BLaER1 treated with 17β-estradiol and CSF1 and Interleukin-3, amounts not matched to agents 10 nM and 100 nM (cell line): ENCODE measurements around the gene SDF4.

Experiments used
- H3K27ac ChIP-seq, 11 experiments: shearing (Covaris generic); formaldehyde crosslinking; 2 replicates each; pipeline ENCODE4 v1.8.1; 2022
- H3K27me3 ChIP-seq, 11 experiments: shearing (Covaris generic); formaldehyde crosslinking; 2 replicates each; pipeline ENCODE4 v1.8.1; 2022
- H3K36me3 ChIP-seq, 11 experiments: shearing (Covaris generic); formaldehyde crosslinking; 2 replicates each; pipeline ENCODE4 v1.8.1; 2022
- H3K4me1 ChIP-seq, 10 experiments: shearing (Covaris generic); formaldehyde crosslinking; 2 replicates each; pipeline ENCODE4 v1.8.1; 2022
- H3K4me2 ChIP-seq, 11 experiments: shearing (Covaris generic); formaldehyde crosslinking; 2 replicates each; pipeline ENCODE4 v1.8.1; 2022
- H3K4me3 ChIP-seq, 10 experiments: shearing (Covaris generic); formaldehyde crosslinking; 2 replicates each; pipeline ENCODE4 v1.8.1; 2022
- H3K9ac ChIP-seq, 11 experiments: shearing (Covaris generic); formaldehyde crosslinking; 2 replicates each; pipeline ENCODE4 v1.8.1; 2022
- H3K9me3 ChIP-seq, 11 experiments: shearing (Covaris generic); formaldehyde crosslinking; replicated peaks in 1 of 11; 2 replicates each; pipeline ENCODE4 v1.8.1; 2022
- H4K20me1 ChIP-seq, 11 experiments: shearing (Covaris generic); formaldehyde crosslinking; 2 replicates each; pipeline ENCODE4 v1.8.1; 2022
- Cebpa-rat ChIP-seq, 11 experiments: shearing (Covaris generic); IDR thresholded peaks; 2 replicates each; pipeline ENCODE4 v1.8.1; 2022

Gene SDF4

DNA sequence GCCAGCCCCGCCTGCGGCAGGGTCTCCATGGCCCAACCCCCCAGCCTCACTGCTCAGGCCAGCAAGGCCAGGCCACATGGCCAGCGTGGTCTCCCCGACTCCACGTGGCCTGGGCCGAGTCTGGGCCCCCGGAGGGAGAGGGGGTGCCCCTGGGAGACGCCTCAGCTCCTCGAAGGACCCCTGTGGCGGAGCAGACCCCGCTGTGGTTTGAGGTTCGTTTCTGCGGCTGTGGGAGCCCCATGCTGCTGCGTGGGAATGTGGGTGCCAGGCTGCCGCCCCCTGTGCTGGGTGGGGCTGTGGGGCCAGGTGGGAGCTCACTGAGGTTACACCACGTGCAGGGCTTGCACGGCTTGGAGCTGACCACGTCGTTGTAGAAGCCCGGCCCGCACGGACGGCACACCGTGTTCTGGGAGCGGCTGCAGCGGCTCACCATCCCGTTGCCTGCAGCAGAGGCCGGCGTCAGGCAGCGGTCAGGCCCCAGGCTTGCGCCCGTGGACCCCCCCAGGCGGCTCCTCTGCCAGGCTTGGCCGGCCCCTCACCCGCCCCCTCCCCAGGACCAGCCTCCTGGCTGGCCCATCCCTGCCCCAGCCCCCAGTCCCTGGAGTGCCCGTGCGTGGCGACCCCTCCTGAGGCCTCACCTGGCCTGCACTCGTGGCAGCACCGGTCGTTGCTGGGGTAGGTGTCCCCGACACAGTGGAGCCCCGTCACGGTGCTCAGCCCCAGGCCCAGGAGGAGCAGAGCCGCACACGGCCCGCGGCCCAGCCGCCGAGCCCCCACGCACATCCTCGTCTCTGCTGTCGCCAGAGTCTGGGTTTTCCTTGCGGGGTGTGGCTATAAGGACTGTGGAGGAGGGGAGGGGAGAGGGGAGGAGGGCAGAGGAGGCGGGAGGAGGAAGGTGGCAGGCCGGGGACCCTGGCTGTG, 18.2 kb downstream of the SDF4 start, which contains the start of gene TNFRSF4:
TNFRSF4 (minus strand) TSS at position 809 of the 921 bp plus-strand sequence; CDS start at position 783, 26 bp downstream.
- Histone ChIP-seq H3K4me2 (peak within 1 kb of the TSS; percentile 87 to 98 (median 93)), H3K4me1 (peaks cover 69 to 83% (median 74%) of the 10 kb centered on the region in 10 experiments), H3K9me3 (no peaks in the 10 kb centered on the region), H3K4me3 (peak within 1 kb of the TSS in 7 of 10 experiments; percentile 12 to 57 (median 34); a peak in 9 of 20 replicates), H3K36me3 (peaks cover 25 to 37% (median 31%) of the 10 kb centered on the region in 11 experiments), H3K27ac (peak within 1 kb of the TSS in 2 of 11 experiments; percentile 3 to 25; a peak in 1 of 22 replicates), H4K20me1 (peaks cover 33 to 96% (median 87%) of the 10 kb centered on the region in 11 experiments; a peak in 21 of 22 replicates), H3K27me3 (peaks cover 11 to 45% (median 22%) of the 10 kb centered on the region in 11 experiments; a peak in 19 of 22 replicates), H3K9ac (peak within 1 kb of the TSS in 8 of 11 experiments; percentile 18 to 53 (median 39); a peak in 11 of 22 replicates)
- no peak for TF ChIP-seq Cebpa-rat (IDR thresholded peaks at IDR 0.05)

DNA sequence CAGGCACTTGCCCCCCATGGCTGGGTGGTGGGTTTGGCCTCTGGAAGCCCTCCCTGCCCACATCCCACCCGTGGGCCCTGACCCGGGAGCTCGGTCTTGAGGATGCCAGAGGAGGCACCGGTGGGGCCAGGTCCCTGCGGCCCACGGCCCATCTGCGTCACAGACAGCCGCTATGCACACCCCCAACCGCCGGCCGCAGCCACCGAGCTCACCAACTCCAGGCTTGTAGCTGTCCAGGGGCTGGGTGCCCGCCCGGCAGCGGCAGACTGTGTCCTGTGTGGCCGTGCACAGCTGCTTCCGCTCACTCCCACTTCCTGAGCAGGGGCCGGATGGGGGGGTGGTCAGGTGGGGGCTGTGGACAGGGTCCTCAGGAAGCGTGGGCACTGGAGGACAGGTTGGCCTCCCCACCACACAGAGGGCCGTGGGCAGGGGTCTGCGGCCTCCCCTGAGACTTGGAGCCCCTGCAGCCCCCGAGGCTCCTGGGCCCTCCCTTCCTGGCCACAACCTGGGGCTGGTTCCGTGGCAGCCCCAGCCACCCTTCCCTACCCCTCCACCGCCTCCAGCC, 18.9 kb downstream of the SDF4 start:
- peaks cover 75 to 87% (median 80%) of the 10 kb centered on the region in 10 experiments for H3K4me1 ChIP-seq
- peaks cover 11 to 45% (median 22%) of the 10 kb centered on the region in 11 experiments; a peak in 19 of 22 replicates for H3K27me3 ChIP-seq
- TF ChIP-seq Cebpa-rat (IDR thresholded peaks at IDR 0.05), result no peak
- H3K9ac ChIP-seq, result peak overlapping the region in 8 of 11 experiments; percentile 18 to 53 (median 39); a peak in 11 of 22 replicates
- peak overlapping the region in 7 of 10 experiments; percentile 12 to 57 (median 34); a peak in 9 of 20 replicates for H3K4me3 ChIP-seq
- H3K4me2 ChIP-seq, result peak overlapping the region; percentile 87 to 98 (median 93)
- peaks cover 29 to 93% (median 80%) of the 10 kb centered on the region in 11 experiments; a peak in 21 of 22 replicates for H4K20me1 ChIP-seq
- H3K9me3 ChIP-seq, result no peaks in the 10 kb centered on the region
- H3K36me3 ChIP-seq, result peaks cover 17 to 30% (median 24%) of the 10 kb centered on the region in 11 experiments
- H3K27ac ChIP-seq, result peak overlapping the region in 2 of 11 experiments; percentile 3 to 25; a peak in 1 of 22 replicates

DNA sequence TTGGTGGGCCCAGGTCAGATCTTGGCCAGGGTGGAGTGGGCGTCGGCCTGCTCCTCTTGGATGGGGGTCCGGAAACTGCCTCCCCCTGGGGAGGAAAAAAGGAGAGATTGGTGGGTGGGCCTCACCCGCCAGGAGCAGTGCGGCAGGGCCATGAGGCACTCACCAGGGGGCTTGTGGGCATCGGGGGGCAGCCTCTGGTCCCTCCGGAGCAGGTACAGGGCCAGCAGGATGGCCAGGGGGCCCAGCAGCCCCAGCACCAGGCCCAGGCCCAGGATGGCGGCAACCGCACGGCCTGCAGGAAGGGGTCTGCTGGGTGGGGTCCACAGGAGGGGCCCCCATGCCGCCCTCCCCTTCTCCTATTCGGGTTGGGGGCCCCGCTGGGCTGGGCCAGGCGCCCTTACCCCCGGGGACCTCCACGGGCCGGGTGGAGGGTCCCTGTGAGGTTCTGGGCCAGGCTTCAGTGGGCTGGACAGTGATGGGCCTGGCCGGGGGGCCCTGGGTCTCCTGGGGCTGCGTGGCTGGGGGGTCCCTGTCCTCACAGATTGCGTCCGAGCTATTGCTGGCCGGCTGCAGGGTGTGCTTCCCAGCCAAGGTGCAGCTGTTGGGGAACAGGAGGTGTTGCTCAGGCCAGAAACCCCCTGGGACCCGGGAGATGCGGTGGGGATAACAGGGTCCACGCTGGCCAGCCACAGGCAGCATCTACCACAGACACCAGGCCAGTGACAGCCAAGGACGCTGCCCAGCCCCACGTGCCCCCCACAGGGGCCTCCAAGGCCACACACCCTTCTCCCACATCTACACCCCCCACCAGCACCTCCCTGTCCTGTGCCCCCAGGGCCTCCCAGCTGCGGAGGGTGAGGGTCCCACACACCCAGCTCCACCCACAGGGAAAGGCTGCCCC, 20.0 kb downstream of the SDF4 start:
- peaks cover 19 to 88% (median 70%) of the 10 kb centered on the region in 11 experiments; a peak in 21 of 22 replicates for H4K20me1 ChIP-seq
- H3K27me3 ChIP-seq, result peaks cover 14 to 54% (median 26%) of the 10 kb centered on the region in 11 experiments
- H3K4me2 ChIP-seq, result peak overlapping the region; percentile 80 to 99 (median 97)
- H3K36me3 ChIP-seq, result peaks cover 7 to 19% (median 13%) of the 10 kb centered on the region in 11 experiments; a peak in 20 of 22 replicates
- H3K27ac ChIP-seq, result peak overlapping the region in 1 of 11 experiments; percentile 35; a peak in 2 of 22 replicates
- no peaks in the 10 kb centered on the region; a peak in 1 of 22 replicates for H3K9me3 ChIP-seq
- TF ChIP-seq Cebpa-rat (IDR thresholded peaks at IDR 0.05), result no peak
- H3K9ac ChIP-seq, result peak overlapping the region in 4 of 11 experiments; percentile 24 to 50 (median 36); a peak in 3 of 22 replicates
- H3K4me1 ChIP-seq, result peaks cover 86 to 96% (median 91%) of the 10 kb centered on the region in 10 experiments
- H3K4me3 ChIP-seq, result peak overlapping the region in 1 of 10 experiments; percentile 26; a peak in 4 of 20 replicates

DNA sequence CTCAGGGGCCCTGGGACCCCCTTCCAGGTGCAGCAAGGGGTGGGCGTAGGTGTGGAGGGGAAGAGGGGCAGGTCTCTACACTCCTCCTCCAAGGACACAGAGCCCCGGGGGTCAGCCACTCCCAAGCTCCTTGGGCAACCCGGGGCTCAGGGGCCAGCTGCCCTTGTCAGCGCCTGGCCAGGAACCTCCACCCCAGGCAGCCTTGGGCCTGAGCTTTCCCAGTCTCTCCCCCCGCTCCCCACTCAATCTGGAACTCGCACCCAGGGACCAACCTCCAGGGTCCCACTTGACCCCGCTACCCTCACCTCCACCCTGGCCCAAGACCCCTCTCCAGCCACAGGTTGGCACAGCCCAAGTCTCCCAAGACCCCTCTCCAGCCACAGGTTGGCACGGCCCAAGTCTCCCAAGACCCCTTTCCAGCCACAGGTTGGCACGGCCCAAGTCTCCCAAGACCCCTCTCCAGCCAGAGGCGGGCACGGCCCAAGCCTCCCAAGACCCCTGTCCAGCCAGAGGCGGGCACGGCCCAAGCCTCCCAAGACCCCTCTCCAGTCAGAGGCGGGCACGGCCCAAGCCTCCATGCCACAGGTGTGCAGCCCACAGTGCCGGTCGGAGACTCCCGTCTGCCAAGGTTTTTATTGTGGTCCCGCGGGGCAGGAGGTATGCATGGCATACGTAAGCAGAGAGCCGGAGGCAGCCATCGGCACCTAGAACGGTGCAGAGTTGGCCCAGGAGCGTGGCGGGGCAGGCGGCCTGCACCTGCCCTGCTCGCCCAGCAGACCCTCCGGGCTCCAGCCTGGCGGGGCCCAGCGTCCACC, 20.9 kb downstream of the SDF4 start:
- H3K4me2 ChIP-seq, result peak overlapping the region; percentile 80 to 99 (median 97)
- peaks cover 93 to 98% (median 96%) of the 10 kb centered on the region in 10 experiments for H3K4me1 ChIP-seq
- peak overlapping the region in 1 of 11 experiments; percentile 14; a peak in 1 of 22 replicates for H3K9ac ChIP-seq
- peak overlapping the region in 1 of 10 experiments; percentile 11; a peak in 1 of 20 replicates for H3K4me3 ChIP-seq
- no peak overlapping the region for H3K27ac ChIP-seq
- peaks cover 22 to 63% (median 34%) of the 10 kb centered on the region in 11 experiments for H3K27me3 ChIP-seq
- peaks cover 0 to 11% (median 5%) of the 10 kb centered on the region in 11 experiments; a peak in 15 of 22 replicates for H3K36me3 ChIP-seq
- no peaks in the 10 kb centered on the region; a peak in 1 of 22 replicates for H3K9me3 ChIP-seq
- H4K20me1 ChIP-seq, result peaks cover 11 to 88% (median 69%) of the 10 kb centered on the region in 11 experiments; a peak in 21 of 22 replicates
- no peak for TF ChIP-seq Cebpa-rat (IDR thresholded peaks at IDR 0.05)

DNA sequence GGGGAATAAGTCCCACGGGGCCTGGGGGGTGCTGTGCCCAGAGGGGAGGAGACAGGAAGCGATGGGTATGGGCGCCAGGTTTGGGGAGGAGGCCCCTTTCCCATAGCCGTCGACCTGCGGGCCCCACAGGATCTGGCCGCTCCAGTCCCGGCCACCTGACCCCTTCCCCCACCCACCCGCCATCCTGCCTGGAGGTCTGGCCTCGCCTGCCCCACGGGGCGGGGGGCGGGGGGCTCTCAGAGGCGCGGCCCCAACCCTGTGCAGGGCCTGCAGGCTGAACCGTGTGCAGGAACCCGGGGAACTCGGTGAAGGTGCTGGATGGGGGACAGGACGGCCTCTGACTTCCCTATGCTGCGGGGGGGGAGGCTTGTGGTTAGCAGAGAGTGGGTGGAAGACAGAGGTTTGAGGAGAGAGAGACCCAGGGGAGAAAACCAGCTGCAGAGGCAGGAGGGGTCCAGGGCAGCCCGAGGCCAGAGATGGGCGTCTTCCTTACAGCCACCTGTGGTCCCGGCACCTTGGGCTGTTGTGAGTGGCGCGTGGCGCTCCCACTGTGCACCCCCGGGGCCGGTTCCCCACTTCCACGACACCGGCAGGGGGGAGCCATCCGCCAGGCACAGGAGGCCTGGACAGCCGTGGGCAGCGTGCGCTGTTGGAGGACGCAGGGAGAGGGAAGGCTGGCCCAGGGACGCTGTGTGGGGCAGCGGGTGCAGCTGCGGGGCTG, 22.9 kb downstream of the SDF4 start:
- TF ChIP-seq Cebpa-rat (IDR thresholded peaks at IDR 0.05), result no peak
- H3K9ac ChIP-seq, result peak overlapping the region in 8 of 11 experiments; percentile 41 to 76 (median 66); a peak in 16 of 22 replicates
- no peaks in the 10 kb centered on the region for H3K36me3 ChIP-seq
- peak overlapping the region in 10 of 11 experiments; percentile 42 to 86 (median 67); a peak in 16 of 22 replicates for H3K27ac ChIP-seq
- H3K27me3 ChIP-seq, result peaks cover 31 to 78% (median 48%) of the 10 kb centered on the region in 11 experiments
- peaks cover 87 to 91% (median 89%) of the 10 kb centered on the region in 10 experiments for H3K4me1 ChIP-seq
- H4K20me1 ChIP-seq, result peaks cover 0 to 82% (median 53%) of the 10 kb centered on the region in 11 experiments; a peak in 17 of 22 replicates
- H3K4me3 ChIP-seq, result peak overlapping the region in 9 of 10 experiments; percentile 31 to 61 (median 47); a peak in 13 of 20 replicates
- H3K4me2 ChIP-seq, result peak overlapping the region; percentile 90 to 99 (median 97)
- H3K9me3 ChIP-seq, result no peaks in the 10 kb centered on the region; a peak in 1 of 22 replicates

DNA sequence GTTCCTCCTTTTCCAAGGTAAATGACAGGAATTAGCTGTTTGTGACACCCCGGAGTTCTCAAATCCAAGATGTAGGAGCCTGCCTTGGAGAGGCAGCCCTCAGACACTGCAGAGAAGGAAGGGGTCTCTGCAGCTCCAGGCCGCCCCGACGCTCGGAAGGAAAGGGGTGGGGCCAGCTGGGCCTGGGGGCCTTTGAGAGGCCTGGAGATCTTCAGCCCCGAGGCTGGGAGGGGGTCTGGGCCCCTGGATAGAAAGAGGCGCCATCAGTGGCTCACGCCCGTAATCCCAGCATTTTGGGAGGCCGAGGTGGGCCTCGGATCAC, 24.3 kb downstream of the SDF4 start:
- no peak overlapping the region for H3K9ac ChIP-seq
- TF ChIP-seq Cebpa-rat (IDR thresholded peaks at IDR 0.05), result no peak
- peaks cover 0 to 68% (median 41%) of the 10 kb centered on the region in 11 experiments; a peak in 17 of 22 replicates for H4K20me1 ChIP-seq
- peaks cover 73 to 78% (median 75%) of the 10 kb centered on the region in 10 experiments for H3K4me1 ChIP-seq
- H3K9me3 ChIP-seq, result no peaks in the 10 kb centered on the region; a peak in 1 of 22 replicates
- no peak overlapping the region for H3K4me3 ChIP-seq
- peak overlapping the region; percentile 90 to 99 (median 97) for H3K4me2 ChIP-seq
- peaks cover 20 to 71% (median 37%) of the 10 kb centered on the region in 11 experiments for H3K27me3 ChIP-seq
- H3K36me3 ChIP-seq, result no peaks in the 10 kb centered on the region
- peak overlapping the region in 5 of 11 experiments; percentile 32 to 60 (median 45); a peak in 7 of 22 replicates for H3K27ac ChIP-seq
